ENCODE measurements around the gene APOC3. TPM values are rescaled to one million over a fixed set of nuclear protein-coding genes. Genes with fewer than 3 reads are reported as not detected.
A peak's percentile ranks its signal among the peaks of the same experiment; 100 is the strongest.
"Not testable (repeated sequence)": the region's sequence is repeated elsewhere in the genome, so short reads cannot be mapped to it uniquely, and the experiment has no call there.

The APOC3 gene
- total RNA-seq, 1 donor from 2014 or later = not detected

DNA sequence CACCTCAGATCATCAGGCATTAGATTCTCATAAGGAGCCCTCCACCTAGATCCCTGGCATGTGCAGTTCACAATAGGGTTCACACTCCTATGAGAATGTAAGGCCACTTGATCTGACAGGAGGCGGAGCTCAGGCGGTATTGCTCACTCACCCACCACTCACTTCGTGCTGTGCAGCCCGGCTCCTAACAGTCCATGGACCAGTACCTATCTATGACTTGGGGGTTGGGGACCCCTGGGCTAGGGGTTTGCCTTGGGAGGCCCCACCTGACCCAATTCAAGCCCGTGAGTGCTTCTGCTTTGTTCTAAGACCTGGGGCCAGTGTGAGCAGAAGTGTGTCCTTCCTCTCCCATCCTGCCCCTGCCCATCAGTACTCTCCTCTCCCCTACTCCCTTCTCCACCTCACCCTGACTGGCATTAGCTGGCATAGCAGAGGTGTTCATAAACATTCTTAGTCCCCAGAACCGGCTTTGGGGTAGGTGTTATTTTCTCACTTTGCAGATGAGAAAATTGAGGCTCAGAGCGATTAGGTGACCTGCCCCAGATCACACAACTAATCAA, 2.2 kb downstream of the APOC3 start:
- DNase-seq (ENCODE audit: low read depth) = no peak
- no peak overlapping the region for H3K4me3 ChIP-seq (ENCODE audit: low read depth, low read length)
- TF ChIP-seq CTCF (conservative IDR thresholded peaks at IDR 0.05; ENCODE audit: low read depth, low read length) = no peak

- TF ChIP-seq CTCF (conservative IDR thresholded peaks at IDR 0.05; ENCODE audit: low read depth, low read length) = no peak
- no peak overlapping the region for H3K4me3 ChIP-seq (ENCODE audit: low read depth, low read length)
- no peak for DNase-seq (ENCODE audit: low read depth)
These were observed 2.9 kb downstream of the APOC3 start for GRCh38 chr11:116832350-116833290.

- TF ChIP-seq CTCF (conservative IDR thresholded peaks at IDR 0.05; ENCODE audit: low read depth, low read length) = no peak
- no peak for DNase-seq (ENCODE audit: low read depth)
- no peak overlapping the region for H3K4me3 ChIP-seq (ENCODE audit: low read depth, low read length)
These were observed 3.7 kb downstream of the APOC3 start for GRCh38 chr11:116833491-116833815.

GRCh38 chr11:116833816-116834534, 4.3 kb downstream of the APOC3 start:
- no peak for TF ChIP-seq CTCF (conservative IDR thresholded peaks at IDR 0.05; ENCODE audit: low read depth, low read length)
- no peak for DNase-seq (ENCODE audit: low read depth)
- H3K4me3 ChIP-seq (ENCODE audit: low read depth, low read length) = no peak overlapping the region

GRCh38 chr11:116834535-116835041, 4.9 kb downstream of the APOC3 start:
- not testable (repeated sequence) for H3K4me3 ChIP-seq (ENCODE audit: low read depth, low read length); DNase-seq (ENCODE audit: low read depth)

DNA sequence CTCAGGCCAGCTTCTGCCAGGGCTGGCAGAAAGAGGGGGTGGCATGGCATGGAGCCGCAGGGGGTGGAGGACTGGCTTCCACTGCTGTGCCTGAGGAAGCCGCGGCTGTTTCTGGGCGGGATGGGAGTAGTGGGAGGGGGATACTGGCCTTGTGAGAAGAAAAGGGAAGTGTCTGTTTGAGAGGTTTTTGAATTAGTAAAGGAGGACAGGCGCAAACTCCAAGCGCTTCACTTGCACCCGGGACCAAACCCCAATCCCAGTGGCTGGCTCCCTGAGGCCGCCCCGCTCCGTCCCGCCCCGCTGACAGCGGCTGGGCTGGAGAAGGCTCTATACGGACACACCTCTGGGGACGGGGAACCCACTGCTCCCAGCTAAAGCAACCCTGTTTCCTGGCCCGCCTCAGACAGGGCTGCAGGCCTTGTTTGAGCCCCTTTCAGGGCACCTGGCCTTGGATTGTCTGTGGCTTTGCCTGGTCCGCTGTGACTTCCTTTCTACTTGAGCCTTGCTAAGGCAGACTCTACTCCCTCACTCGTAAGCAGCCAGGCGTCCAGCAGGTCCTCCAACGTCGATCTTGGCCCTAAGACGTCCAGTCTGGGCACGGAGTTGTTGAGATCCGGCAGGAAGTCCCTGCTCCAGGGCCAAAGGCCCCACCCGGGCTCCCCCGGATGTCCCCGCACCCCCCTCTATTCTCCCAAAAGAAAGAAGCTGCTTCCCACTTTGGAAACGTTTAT, 5.5 kb downstream of the APOC3 start:
- no peak for DNase-seq (ENCODE audit: low read depth)
- H3K4me3 ChIP-seq (ENCODE audit: low read depth, low read length) = peak overlapping the region; percentile 33
- TF ChIP-seq CTCF (conservative IDR thresholded peaks at IDR 0.05; ENCODE audit: low read depth, low read length) = no peak
